Loucy (cell line): ENCODE results near the gene COL1A1.

Experiments used
- H2AFZ ChIP-seq: fragments of 200-600 bp; sonication (generic); 2 replicates; pipeline ENCODE4 v1.6.0; 2016; ENCODE audit warnings: antibody characterized with exemption, mild to moderate bottlenecking, low read length, moderate library complexity
- H3F3A ChIP-seq: fragments of 200-600 bp; 2 replicates; pipeline ENCODE4 v1.6.0; 2016; ENCODE audit warnings: antibody characterized with exemption, low read depth, mild to moderate bottlenecking
- H3K27me3 ChIP-seq: fragments of 200-600 bp; sonication (generic); 2 replicates; pipeline ENCODE4 v1.6.1; 2014; ENCODE audit warnings: low read length, mild to moderate bottlenecking; ENCODE audit not compliant: insufficient read depth, poor library complexity, severe bottlenecking
- H3K36me3 ChIP-seq: fragments of 200-600 bp; sonication (generic); 2 replicates; pipeline ENCODE4 v1.6.1; 2016; ENCODE audit warnings: low read length; ENCODE audit not compliant: insufficient read depth
- H3K4me1 ChIP-seq: fragments of 200-600 bp; sonication (generic); 2 replicates; pipeline ENCODE4 v1.5.1; 2014; ENCODE audit warnings: low read length, mild to moderate bottlenecking; ENCODE audit not compliant: insufficient read depth, poor library complexity, severe bottlenecking
- H3K4me2 ChIP-seq: fragments of 200-600 bp; sonication (generic); 2 replicates; pipeline ENCODE4 v1.6.0; 2014; ENCODE audit warnings: antibody characterized with exemption, low read length, low read depth, mild to moderate bottlenecking; ENCODE audit not compliant: poor library complexity, severe bottlenecking
- H3K4me3 ChIP-seq: fragments of 200-600 bp; sonication (generic); 2 replicates; pipeline ENCODE4 v1.5.1; 2014; ENCODE audit warnings: low read length, mild to moderate bottlenecking, mixed read lengths; ENCODE audit not compliant: poor library complexity, severe bottlenecking
- H3K79me2 ChIP-seq: fragments of 200-600 bp; sonication (generic); 2 replicates; pipeline ENCODE4 v1.6.1; 2014; ENCODE audit warnings: low read length; ENCODE audit not compliant: insufficient read depth
- H3K9ac ChIP-seq: fragments of 200-600 bp; sonication (generic); 2 replicates; pipeline ENCODE4 v1.6.0; 2014; ENCODE audit warnings: mild to moderate bottlenecking, low read depth, low read length, moderate library complexity; ENCODE audit not compliant: poor library complexity, severe bottlenecking
- H3K9me2 ChIP-seq: fragments of 200-600 bp; sonication (generic); replicated peaks from 2 replicates; pipeline ENCODE4 v1.6.1; 2016; ENCODE audit warnings: low read depth, low read length, mixed read lengths
- H3K9me3 ChIP-seq: fragments of 200-600 bp; sonication (generic); 2 replicates; pipeline ENCODE4 v1.6.1; 2014; ENCODE audit warnings: mild to moderate bottlenecking, antibody characterized with exemption, low read length, low read depth; ENCODE audit not compliant: insufficient read depth
- H4K20me1 ChIP-seq: fragments of 200-600 bp; sonication (generic); 2 replicates; pipeline ENCODE4 v1.6.0; 2014; ENCODE audit warnings: antibody characterized with exemption, low read length, mild to moderate bottlenecking; ENCODE audit not compliant: insufficient read depth, poor library complexity, severe bottlenecking
- EZH2phosphoT487 ChIP-seq: fragments of 200-600 bp; IDR thresholded peaks from 2 replicates; pipeline ENCODE4 v1.6.1; 2018; ENCODE audit warnings: antibody characterized with exemption, mild to moderate bottlenecking, moderate library complexity, borderline replicate concordance
- TF ChIP-seq, protein P1 (sequence below): fragments of 200-600 bp; sonication (generic); conservative IDR thresholded peaks from 2 replicates; pipeline ENCODE4 v1.5.1; 2014; ENCODE audit warnings: mild to moderate bottlenecking, antibody characterized with exemption, low read length

The COL1A1 gene

DNA sequence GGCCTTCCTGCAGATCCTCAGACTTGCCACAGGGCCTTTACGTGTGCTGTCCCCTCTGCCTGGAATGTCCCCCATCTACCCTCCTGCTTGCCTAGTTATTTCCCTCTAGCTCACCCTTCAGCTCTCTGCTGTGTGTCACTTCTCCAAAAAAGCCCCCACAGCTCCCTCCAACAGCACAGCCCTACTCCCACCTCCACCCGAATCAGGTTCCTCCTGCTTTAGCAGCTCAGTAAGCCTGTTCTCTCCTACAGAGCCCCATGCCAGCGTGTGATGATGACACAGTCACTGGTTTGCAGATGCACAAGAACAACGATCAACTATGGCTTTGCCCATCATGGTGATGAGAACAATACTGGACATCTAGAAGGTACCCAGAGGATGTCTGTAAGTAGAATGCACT, 64.4 kb downstream of the COL1A1 start:
- Histone ChIP-seq H3K4me1 (peaks cover 29% of the 10 kb centered on the region), H3K79me2 (peaks cover 33% of the 10 kb centered on the region), H3K9me2 (no peaks in the 10 kb centered on the region), H3F3A (no peaks in the 10 kb centered on the region; the same call in 1 of the 2 replicates), H3K9me3 (no peaks in the 10 kb centered on the region), H4K20me1 (peaks cover 26% of the 10 kb centered on the region), H2AFZ (no peak overlapping the region), H3K9ac (no peak overlapping the region), H3K36me3 (peaks cover 69% of the 10 kb centered on the region; the same call in 1 of the 2 replicates), H3K4me2 (no peak overlapping the region), H3K27me3 (no peaks in the 10 kb centered on the region), H3K4me3 (no peak overlapping the region)
- TF ChIP-seq, protein P1, sequence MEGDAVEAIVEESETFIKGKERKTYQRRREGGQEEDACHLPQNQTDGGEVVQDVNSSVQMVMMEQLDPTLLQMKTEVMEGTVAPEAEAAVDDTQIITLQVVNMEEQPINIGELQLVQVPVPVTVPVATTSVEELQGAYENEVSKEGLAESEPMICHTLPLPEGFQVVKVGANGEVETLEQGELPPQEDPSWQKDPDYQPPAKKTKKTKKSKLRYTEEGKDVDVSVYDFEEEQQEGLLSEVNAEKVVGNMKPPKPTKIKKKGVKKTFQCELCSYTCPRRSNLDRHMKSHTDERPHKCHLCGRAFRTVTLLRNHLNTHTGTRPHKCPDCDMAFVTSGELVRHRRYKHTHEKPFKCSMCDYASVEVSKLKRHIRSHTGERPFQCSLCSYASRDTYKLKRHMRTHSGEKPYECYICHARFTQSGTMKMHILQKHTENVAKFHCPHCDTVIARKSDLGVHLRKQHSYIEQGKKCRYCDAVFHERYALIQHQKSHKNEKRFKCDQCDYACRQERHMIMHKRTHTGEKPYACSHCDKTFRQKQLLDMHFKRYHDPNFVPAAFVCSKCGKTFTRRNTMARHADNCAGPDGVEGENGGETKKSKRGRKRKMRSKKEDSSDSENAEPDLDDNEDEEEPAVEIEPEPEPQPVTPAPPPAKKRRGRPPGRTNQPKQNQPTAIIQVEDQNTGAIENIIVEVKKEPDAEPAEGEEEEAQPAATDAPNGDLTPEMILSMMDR = no peak
- TF ChIP-seq EZH2phosphoT487 = no peak

- peaks cover 62% of the 10 kb centered on the region; the same call in 1 of the 2 replicates for H3K36me3 ChIP-seq
Measured at GRCh38 chr17:50136096-50136687, 65.2 kb downstream of the COL1A1 start.

GRCh38 chr17:50135316-50136095, 65.9 kb downstream of the COL1A1 start:
- Histone ChIP-seq H3K79me2 (peaks cover 18% of the 10 kb centered on the region), H3K9me2 (no peaks in the 10 kb centered on the region), H3K9me3 (no peaks in the 10 kb centered on the region), H3K4me3 (no peak overlapping the region), H3K4me1 (peaks cover 17% of the 10 kb centered on the region), H4K20me1 (peaks cover 12% of the 10 kb centered on the region), H2AFZ (no peak overlapping the region), H3K9ac (no peak overlapping the region), H3K36me3 (peaks cover 56% of the 10 kb centered on the region; the same call in 1 of the 2 replicates), H3K4me2 (no peak overlapping the region), H3F3A (peaks cover 4% of the 10 kb centered on the region; the same call in 1 of the 2 replicates), H3K27me3 (no peaks in the 10 kb centered on the region)
- TF ChIP-seq, protein P1 = no peak
- no peak for TF ChIP-seq EZH2phosphoT487

More at GRCh38 chr17:50136096-50136687, 65.2 kb downstream of the COL1A1 start:
- Histone ChIP-seq H2AFZ (no peak overlapping the region), H3K9ac (no peak overlapping the region), H3K9me3 (no peaks in the 10 kb centered on the region), H3K9me2 (no peaks in the 10 kb centered on the region), H3K4me2 (no peak overlapping the region), H3K27me3 (no peaks in the 10 kb centered on the region), H3K4me3 (no peak overlapping the region), H3K4me1 (peaks cover 20% of the 10 kb centered on the region), H3K79me2 (peaks cover 25% of the 10 kb centered on the region), H3F3A (peaks cover 4% of the 10 kb centered on the region; the same call in 1 of the 2 replicates), H4K20me1 (peaks cover 19% of the 10 kb centered on the region)
- TF ChIP-seq EZH2phosphoT487 = no peak
- TF ChIP-seq, protein P1 = no peak
